Measurements from ENCODE around the gene ALG9.

Gene ALG9

DNA sequence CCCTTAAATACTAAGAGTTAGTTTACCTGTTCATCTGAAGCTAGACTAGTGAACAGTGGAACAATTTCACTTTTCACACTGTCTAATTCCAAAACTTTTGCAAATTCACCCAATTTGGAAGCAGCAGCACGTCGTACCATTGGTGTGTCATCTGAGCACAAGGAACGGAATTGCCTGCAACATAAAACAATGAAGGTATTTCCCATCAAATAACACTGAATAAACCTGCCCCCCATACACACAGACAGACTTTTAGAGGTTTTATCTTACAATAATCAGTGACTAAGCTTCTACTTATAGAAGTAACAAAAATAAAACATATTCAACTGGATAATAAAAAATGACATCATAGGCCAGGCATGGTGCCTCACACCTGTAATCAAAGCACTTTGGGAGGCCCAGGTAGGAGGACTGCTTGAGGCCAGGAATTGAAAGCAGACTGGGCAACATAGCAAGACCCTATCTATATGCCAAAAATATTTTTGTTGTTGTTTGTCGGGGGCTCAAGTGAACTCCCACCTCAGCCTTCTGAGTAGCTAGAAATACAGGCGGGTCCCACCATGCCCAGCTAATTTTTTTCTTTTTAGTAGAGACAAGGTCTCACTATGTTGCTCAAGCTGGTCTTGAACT is 111.5 kb downstream of the ALG9 start:
- ATAC-seq, result no peak
- Mint-ChIP-seq H3K4me3 (no peak overlapping the region), H3K27ac (no peak overlapping the region)

GRCh38 chr11:111759376-111759775 is 112.0 kb downstream of the ALG9 start:
- Mint-ChIP-seq H3K9me3 (no peaks in the 10 kb centered on the region), H3K4me3 (no peak overlapping the region), H3K27ac (no peak overlapping the region), H3K27me3 (no peaks in the 10 kb centered on the region), H3K4me1 (peaks cover 19% of the 10 kb centered on the region)
- no peak for DNase-seq
- ATAC-seq, result no peak

More for the DNA sequence above, 111.5 kb downstream of the ALG9 start:
- H3K9me3 Mint-ChIP-seq, result no peaks in the 10 kb centered on the region
- DNase-seq, result no peak
- no peaks in the 10 kb centered on the region for H3K27me3 Mint-ChIP-seq
- peaks cover 25% of the 10 kb centered on the region for H3K4me1 Mint-ChIP-seq

DNA sequence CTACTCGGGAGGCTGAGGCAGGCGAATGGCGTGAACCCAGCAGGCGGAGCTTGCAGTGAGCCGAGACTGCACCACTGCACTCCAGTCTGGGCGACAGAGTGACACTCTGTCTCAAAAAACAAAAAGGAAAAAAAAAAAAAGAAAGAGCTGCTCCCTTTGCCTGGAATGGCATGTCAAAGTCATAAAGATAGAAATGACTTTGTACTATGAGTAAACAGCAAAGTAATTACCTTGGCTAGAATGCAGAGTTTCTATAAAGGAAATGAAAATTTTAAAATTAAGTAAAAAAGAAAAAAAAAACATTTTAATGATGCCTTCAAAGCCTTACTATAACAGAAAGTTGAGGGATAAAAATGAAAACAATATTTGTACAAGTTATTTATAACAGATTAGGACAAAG is 115.3 kb downstream of the ALG9 start:
- ATAC-seq (no peak), DNase-seq (no peak)
- Mint-ChIP-seq H3K9me3 (no peaks in the 10 kb centered on the region), H3K4me3 (no peak overlapping the region), H3K4me1 (no peaks in the 10 kb centered on the region), H3K27me3 (no peaks in the 10 kb centered on the region), H3K27ac (no peak overlapping the region)

GRCh38 chr11:111749646-111750045 is 121.7 kb downstream of the ALG9 start:
- ATAC-seq (no peak), DNase-seq (no peak)
- H3K9me3 Mint-ChIP-seq, result no peaks in the 10 kb centered on the region
- H3K27ac Mint-ChIP-seq, result no peak overlapping the region
- no peak overlapping the region for H3K4me3 Mint-ChIP-seq
- H3K4me1 Mint-ChIP-seq, result no peaks in the 10 kb centered on the region
- no peaks in the 10 kb centered on the region for H3K27me3 Mint-ChIP-seq

GRCh38 chr11:111748035-111748804 is 123.2 kb downstream of the ALG9 start:
- DNase-seq (no peak), ATAC-seq (no peak)
- H3K4me3 Mint-ChIP-seq, result no peak overlapping the region
- H3K27me3 Mint-ChIP-seq, result no peaks in the 10 kb centered on the region
- no peaks in the 10 kb centered on the region for H3K4me1 Mint-ChIP-seq
- H3K27ac Mint-ChIP-seq, result no peak overlapping the region
- H3K9me3 Mint-ChIP-seq, result no peaks in the 10 kb centered on the region

DNA sequence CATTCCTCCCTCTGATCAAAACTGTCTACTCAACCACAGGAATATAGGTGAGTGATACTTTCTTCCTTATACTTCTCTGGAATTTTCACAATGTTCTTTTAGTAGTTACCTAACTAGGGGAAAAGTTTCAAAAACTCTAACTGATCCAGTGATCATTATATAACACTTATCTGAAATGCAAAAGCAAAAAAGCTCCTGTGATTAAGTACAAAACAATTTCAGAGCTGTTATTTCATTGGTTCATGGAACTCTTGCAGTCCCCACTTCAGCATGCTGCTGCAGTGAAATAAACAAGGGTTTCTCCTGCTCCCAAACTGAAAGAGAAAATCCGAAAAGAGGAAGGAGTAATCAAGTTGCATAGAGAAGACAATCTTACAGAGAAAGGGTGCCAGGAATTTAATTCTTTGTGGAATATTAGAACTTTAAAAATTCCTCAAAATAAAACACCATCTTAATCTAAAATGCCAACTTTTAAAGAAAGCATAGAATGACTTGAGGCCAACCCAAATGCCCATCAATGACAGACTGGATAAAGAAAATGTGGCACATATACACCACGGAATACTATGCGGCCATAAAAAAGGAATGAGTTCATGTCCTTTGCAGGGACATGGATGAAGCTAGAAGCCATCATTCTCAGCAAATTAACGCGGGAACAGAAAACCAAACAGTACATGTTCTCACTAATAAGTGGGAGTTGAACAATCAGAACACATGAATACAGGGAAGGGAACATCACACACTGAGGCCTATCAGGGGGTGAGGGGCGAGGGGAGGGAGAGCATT is 125.5 kb downstream of the ALG9 start:
- Mint-ChIP-seq H3K4me3 (no peak overlapping the region), H3K4me1 (no peaks in the 10 kb centered on the region), H3K27me3 (no peaks in the 10 kb centered on the region), H3K9me3 (no peaks in the 10 kb centered on the region), H3K27ac (no peak overlapping the region)
- ATAC-seq, result no peak
- no peak for DNase-seq

DNA sequence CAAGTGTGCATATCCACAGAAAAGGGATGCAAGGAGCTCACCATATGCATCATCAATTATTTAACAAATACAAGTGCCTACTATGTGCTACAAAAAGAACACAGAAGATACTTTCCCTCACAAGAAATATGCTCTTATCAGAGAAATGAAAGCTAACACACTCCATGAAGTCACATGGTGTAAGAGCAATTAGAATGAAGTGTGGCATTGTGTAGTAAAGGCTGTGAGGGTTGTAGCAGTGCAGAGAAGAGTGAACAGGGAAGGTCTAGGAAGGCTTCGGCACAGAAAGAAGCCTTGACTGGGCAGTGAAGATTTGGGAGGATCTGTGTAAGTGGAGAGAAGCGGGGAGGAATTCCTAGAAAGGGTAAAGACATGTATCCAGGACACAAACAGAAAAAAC is 127.7 kb downstream of the ALG9 start:
- H3K4me3 Mint-ChIP-seq, result no peak overlapping the region

GRCh38 chr11:111741751-111742150 is 129.6 kb downstream of the ALG9 start:
- H3K4me1 Mint-ChIP-seq, result peaks cover 8% of the 10 kb centered on the region
- H3K9me3 Mint-ChIP-seq, result no peaks in the 10 kb centered on the region
- DNase-seq (no peak), ATAC-seq (no peak)
- H3K4me3 Mint-ChIP-seq, result no peak overlapping the region
- H3K27ac Mint-ChIP-seq, result peak overlapping the region in 1 of 2 donors; percentile 63
- H3K27me3 Mint-ChIP-seq, result no peaks in the 10 kb centered on the region

More for the DNA sequence above, 127.7 kb downstream of the ALG9 start:
- Mint-ChIP-seq H3K27ac (no peak overlapping the region), H3K27me3 (no peaks in the 10 kb centered on the region), H3K9me3 (no peaks in the 10 kb centered on the region), H3K4me1 (no peaks in the 10 kb centered on the region)
- DNase-seq, result no peak
- no peak for ATAC-seq

DNA sequence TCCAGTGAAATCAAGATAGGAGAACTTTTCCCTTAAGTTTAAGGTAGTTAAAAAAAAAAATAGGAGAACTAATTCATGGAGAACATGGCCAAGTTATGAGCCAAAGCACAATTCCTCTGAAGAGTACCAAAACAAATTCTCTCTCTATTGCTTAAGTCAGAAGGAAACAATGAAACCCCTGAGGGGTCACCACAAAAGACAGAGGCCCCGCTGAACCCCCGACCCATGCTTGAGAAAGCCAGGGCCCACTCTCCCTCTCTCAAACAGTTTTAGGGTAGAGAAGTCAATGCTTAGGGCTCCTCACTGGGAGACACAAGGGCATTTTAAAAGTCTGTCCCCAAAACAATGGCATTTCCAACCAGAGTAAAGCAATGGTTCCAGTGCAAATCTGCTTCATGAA is 132.1 kb downstream of the ALG9 start:
- no peak overlapping the region for H3K27ac Mint-ChIP-seq
- DNase-seq (no peak), ATAC-seq (no peak)
- no peaks in the 10 kb centered on the region for H3K27me3 Mint-ChIP-seq
- H3K4me1 Mint-ChIP-seq, result peaks cover 16% of the 10 kb centered on the region
- H3K9me3 Mint-ChIP-seq, result no peaks in the 10 kb centered on the region
- no peak overlapping the region for H3K4me3 Mint-ChIP-seq

- no peak overlapping the region for H3K4me3 Mint-ChIP-seq
- H3K27ac Mint-ChIP-seq, result peak overlapping the region; percentile 68 to 69
- no peak for ATAC-seq
- no peak for DNase-seq
- H3K27me3 Mint-ChIP-seq, result no peaks in the 10 kb centered on the region
- H3K4me1 Mint-ChIP-seq, result peaks cover 16% of the 10 kb centered on the region
- no peaks in the 10 kb centered on the region for H3K9me3 Mint-ChIP-seq
Measured at GRCh38 chr11:111737444-111738210, 133.8 kb downstream of the ALG9 start.

- DNase-seq (no peak), ATAC-seq (no peak)
- H3K4me3 Mint-ChIP-seq, result no peak overlapping the region
- no peaks in the 10 kb centered on the region for H3K9me3 Mint-ChIP-seq
- no peaks in the 10 kb centered on the region for H3K27me3 Mint-ChIP-seq
- H3K27ac Mint-ChIP-seq, result peak overlapping the region in 1 of 2 donors; percentile 15
- peaks cover 16% of the 10 kb centered on the region for H3K4me1 Mint-ChIP-seq
Measured at GRCh38 chr11:111736621-111737443, 134.5 kb downstream of the ALG9 start.

Data from stimulated activated naive CD8-positive, alpha-beta T cell treated with anti-CD3 and anti-CD28 coated beads, Interleukin-15, amount 100 ng/mL, for 72 hours (primary cell).